Measurements from ENCODE around the gene ATF7. TPM values are rescaled to one million over a fixed set of nuclear protein-coding genes. Genes with fewer than 3 reads are reported as not detected.

Gene ATF7
- total and polyA plus RNA-seq, 5 donors from 2014 or later = 11.6 to 41.0 (median 15.8) TPM

- peaks cover 41% of the 10 kb centered on the region for H3K36me3 Mint-ChIP-seq
- no peak overlapping the region for H3K27ac ChIP-seq (ENCODE audit: insufficient read depth, low read length, poor library complexity, severe bottlenecking)
- peak overlapping the region in 2 of 3 donors; percentile 55 to 69 for H3K27ac Mint-ChIP-seq
- H3K4me1 Mint-ChIP-seq = no peaks in the 10 kb centered on the region
- no peaks in the 10 kb centered on the region for H3K27me3 ChIP-seq (ENCODE audit: control insufficient read depth, insufficient read depth, low read length)
- no peaks in the 10 kb centered on the region for H3K4me1 ChIP-seq (ENCODE audit: control insufficient read depth, insufficient read depth, low read length, poor library complexity, severe bottlenecking)
- ATAC-seq (ENCODE audit: low read depth in 2 of 2) (no peak), DNase-seq (no peak)
- no peaks in the 10 kb centered on the region for H3K27me3 Mint-ChIP-seq
- no peaks in the 10 kb centered on the region for H3K9me3 Mint-ChIP-seq
- H3K9me3 ChIP-seq (ENCODE audit: control insufficient read depth in 2 of 2, low read length in 2 of 2) = no peaks in the 10 kb centered on the region
- H3K4me3 Mint-ChIP-seq = no peak overlapping the region
- peaks cover 75% of the 10 kb centered on the region for H3K36me3 ChIP-seq (ENCODE audit: control insufficient read depth, insufficient read depth, low read length)
- H3K4me3 ChIP-seq (ENCODE audit: low read depth, low read length) = no peak overlapping the region
Measured at GRCh38 chr12:53516758-53517455, 109.3 kb downstream of the ATF7 start.

- no peak overlapping the region for H3K27ac ChIP-seq (ENCODE audit: insufficient read depth, low read length, poor library complexity, severe bottlenecking)
- peaks cover 35% of the 10 kb centered on the region for H3K36me3 Mint-ChIP-seq
- H3K4me1 Mint-ChIP-seq = peaks cover 0 to 4% (median 0%) of the 10 kb centered on the region in 4 donors
- no peaks in the 10 kb centered on the region for H3K27me3 ChIP-seq (ENCODE audit: control insufficient read depth, insufficient read depth, low read length)
- peak overlapping the region in 2 of 3 donors; percentile 4 to 45 for H3K27ac Mint-ChIP-seq
- no peak overlapping the region for H3K4me3 Mint-ChIP-seq
- H3K4me3 ChIP-seq (ENCODE audit: low read depth, low read length) = no peak overlapping the region
- H3K4me1 ChIP-seq (ENCODE audit: control insufficient read depth, insufficient read depth, low read length, poor library complexity, severe bottlenecking) = no peaks in the 10 kb centered on the region
- no peaks in the 10 kb centered on the region for H3K9me3 Mint-ChIP-seq
- H3K36me3 ChIP-seq (ENCODE audit: control insufficient read depth, insufficient read depth, low read length) = peaks cover 65% of the 10 kb centered on the region
- no peak for ATAC-seq (ENCODE audit: low read depth in 2 of 2)
- no peaks in the 10 kb centered on the region for H3K27me3 Mint-ChIP-seq
- no peak for DNase-seq
- no peaks in the 10 kb centered on the region for H3K9me3 ChIP-seq (ENCODE audit: control insufficient read depth in 2 of 2, low read length in 2 of 2)
Measured at GRCh38 chr12:53515291-53515680, 110.9 kb downstream of the ATF7 start.

- Mint-ChIP-seq H3K27me3 (no peaks in the 10 kb centered on the region), H3K9me3 (no peaks in the 10 kb centered on the region), H3K36me3 (peaks cover 32% of the 10 kb centered on the region), H3K27ac (peak overlapping the region in 2 of 3 donors; percentile 4 to 45), H3K4me1 (peaks cover 0 to 4% (median 0%) of the 10 kb centered on the region in 4 donors), H3K4me3 (no peak overlapping the region)
- no peaks in the 10 kb centered on the region for H3K27me3 ChIP-seq (ENCODE audit: control insufficient read depth, insufficient read depth, low read length)
- ATAC-seq (ENCODE audit: low read depth in 2 of 2) (no peak), DNase-seq (no peak)
- peaks cover 61% of the 10 kb centered on the region for H3K36me3 ChIP-seq (ENCODE audit: control insufficient read depth, insufficient read depth, low read length)
- H3K27ac ChIP-seq (ENCODE audit: insufficient read depth, low read length, poor library complexity, severe bottlenecking) = no peak overlapping the region
- no peaks in the 10 kb centered on the region for H3K4me1 ChIP-seq (ENCODE audit: control insufficient read depth, insufficient read depth, low read length, poor library complexity, severe bottlenecking)
- H3K9me3 ChIP-seq (ENCODE audit: control insufficient read depth in 2 of 2, low read length in 2 of 2) = no peaks in the 10 kb centered on the region
- no peak overlapping the region for H3K4me3 ChIP-seq (ENCODE audit: low read depth, low read length)
Measured at GRCh38 chr12:53514628-53515290, 111.4 kb downstream of the ATF7 start.

- H3K4me1 ChIP-seq (ENCODE audit: control insufficient read depth, insufficient read depth, low read length, poor library complexity, severe bottlenecking) = peaks cover under 1% of the 10 kb centered on the region
- Mint-ChIP-seq H3K27me3 (no peaks in the 10 kb centered on the region), H3K9me3 (no peaks in the 10 kb centered on the region), H3K4me1 (peaks cover 0 to 4% (median 2%) of the 10 kb centered on the region in 4 donors), H3K4me3 (no peak overlapping the region), H3K27ac (peak overlapping the region in 1 of 3 donors; percentile 69), H3K36me3 (peaks cover 32% of the 10 kb centered on the region)
- H3K27me3 ChIP-seq (ENCODE audit: control insufficient read depth, insufficient read depth, low read length) = no peaks in the 10 kb centered on the region
- H3K9me3 ChIP-seq (ENCODE audit: control insufficient read depth in 2 of 2, low read length in 2 of 2) = no peaks in the 10 kb centered on the region
- H3K36me3 ChIP-seq (ENCODE audit: control insufficient read depth, insufficient read depth, low read length) = peaks cover 53% of the 10 kb centered on the region
- no peak for ATAC-seq (ENCODE audit: low read depth in 2 of 2)
- no peak for DNase-seq
- H3K4me3 ChIP-seq (ENCODE audit: low read depth, low read length) = no peak overlapping the region
- H3K27ac ChIP-seq (ENCODE audit: insufficient read depth, low read length, poor library complexity, severe bottlenecking) = no peak overlapping the region
Measured at GRCh38 chr12:53513712-53514410, 112.3 kb downstream of the ATF7 start.

- H3K4me1 ChIP-seq (ENCODE audit: control insufficient read depth, insufficient read depth, low read length, poor library complexity, severe bottlenecking) = peaks cover 7% of the 10 kb centered on the region
- Mint-ChIP-seq H3K4me1 (peaks cover 3 to 10% (median 9%) of the 10 kb centered on the region in 4 donors), H3K36me3 (peaks cover 22% of the 10 kb centered on the region), H3K9me3 (no peaks in the 10 kb centered on the region), H3K27ac (peak overlapping the region in 1 of 3 donors; percentile 32), H3K27me3 (no peaks in the 10 kb centered on the region), H3K4me3 (no peak overlapping the region)
- H3K36me3 ChIP-seq (ENCODE audit: control insufficient read depth, insufficient read depth, low read length) = peaks cover 47% of the 10 kb centered on the region
- no peaks in the 10 kb centered on the region for H3K9me3 ChIP-seq (ENCODE audit: control insufficient read depth in 2 of 2, low read length in 2 of 2)
- no peaks in the 10 kb centered on the region for H3K27me3 ChIP-seq (ENCODE audit: control insufficient read depth, insufficient read depth, low read length)
- H3K27ac ChIP-seq (ENCODE audit: insufficient read depth, low read length, poor library complexity, severe bottlenecking) = no peak overlapping the region
- H3K4me3 ChIP-seq (ENCODE audit: low read depth, low read length) = no peak overlapping the region
- ATAC-seq (ENCODE audit: low read depth in 2 of 2) (no peak), DNase-seq (no peak)
Measured at GRCh38 chr12:53510181-53510812, 115.9 kb downstream of the ATF7 start.

GRCh38 chr12:53508534-53509170 is 117.5 kb downstream of the ATF7 start:
- H3K4me3 ChIP-seq (ENCODE audit: low read depth, low read length) = no peak overlapping the region
- H3K4me1 Mint-ChIP-seq = peaks cover 3 to 11% (median 9%) of the 10 kb centered on the region in 4 donors
- H3K27me3 ChIP-seq (ENCODE audit: control insufficient read depth, insufficient read depth, low read length) = no peaks in the 10 kb centered on the region
- DNase-seq (peak; percentile 70 to 82 (median 77)), ATAC-seq (ENCODE audit: low read depth in 2 of 2) (peak; percentile 87 to 93)
- H3K9me3 Mint-ChIP-seq = no peaks in the 10 kb centered on the region
- peaks cover 40% of the 10 kb centered on the region for H3K36me3 ChIP-seq (ENCODE audit: control insufficient read depth, insufficient read depth, low read length)
- H3K27ac Mint-ChIP-seq = peak overlapping the region; percentile 5 to 91 (median 62)
- H3K27me3 Mint-ChIP-seq = no peaks in the 10 kb centered on the region
- no peaks in the 10 kb centered on the region for H3K9me3 ChIP-seq (ENCODE audit: control insufficient read depth in 2 of 2, low read length in 2 of 2)
- H3K36me3 Mint-ChIP-seq = peaks cover 21% of the 10 kb centered on the region
- peak overlapping the region in 1 of 4 donors; percentile 8 for H3K4me3 Mint-ChIP-seq
- peaks cover 7% of the 10 kb centered on the region for H3K4me1 ChIP-seq (ENCODE audit: control insufficient read depth, insufficient read depth, low read length, poor library complexity, severe bottlenecking)
- peak overlapping the region; percentile 30 for H3K27ac ChIP-seq (ENCODE audit: insufficient read depth, low read length, poor library complexity, severe bottlenecking)

- peaks cover 3 to 18% (median 10%) of the 10 kb centered on the region in 4 donors for H3K4me1 Mint-ChIP-seq
- H3K27ac Mint-ChIP-seq = no peak overlapping the region
- H3K27me3 Mint-ChIP-seq = no peaks in the 10 kb centered on the region
- no peak overlapping the region for H3K4me3 Mint-ChIP-seq
- DNase-seq (no peak), ATAC-seq (ENCODE audit: low read depth in 2 of 2) (no peak)
- Histone ChIP-seq H3K36me3 (ENCODE audit: control insufficient read depth, insufficient read depth, low read length) (peaks cover 34% of the 10 kb centered on the region), H3K4me1 (ENCODE audit: control insufficient read depth, insufficient read depth, low read length, poor library complexity, severe bottlenecking) (peaks cover 7% of the 10 kb centered on the region), H3K9me3 (ENCODE audit: control insufficient read depth in 2 of 2, low read length in 2 of 2) (no peaks in the 10 kb centered on the region), H3K27me3 (ENCODE audit: control insufficient read depth, insufficient read depth, low read length) (no peaks in the 10 kb centered on the region), H3K4me3 (ENCODE audit: low read depth, low read length) (no peak overlapping the region), H3K27ac (ENCODE audit: insufficient read depth, low read length, poor library complexity, severe bottlenecking) (no peak overlapping the region)
- H3K9me3 Mint-ChIP-seq = no peaks in the 10 kb centered on the region
- peaks cover 20% of the 10 kb centered on the region for H3K36me3 Mint-ChIP-seq
Measured at GRCh38 chr12:53507603-53507885, 118.6 kb downstream of the ATF7 start.
